HepG2 (cell line): ENCODE measurements around the gene MRPL42. TPM values are rescaled to one million over a fixed set of nuclear protein-coding genes. Genes with fewer than 3 reads are reported as not detected.

Source experiments
- CCAR2 ChIP-seq: fragments of 200-400 bp; formaldehyde crosslinking; optimal IDR thresholded peaks from 2 replicates; pipeline ENCODE3; 2018; ENCODE audit warnings: low read depth, mild to moderate bottlenecking, low read length, moderate library complexity
- DMAP1 ChIP-seq: IDR thresholded peaks from 2 replicates; pipeline ENCODE4 v1.6.1; 2016
- ELF1 ChIP-seq: sonication (generic); formaldehyde crosslinking; IDR thresholded peaks from 2 replicates; pipeline ENCODE4 v1.4.0; 2020; ENCODE audit warnings: missing genetic modification reagents
- ETV6 ChIP-seq: sonication (generic); formaldehyde crosslinking; conservative IDR thresholded peaks from 2 replicates; pipeline ENCODE4 v1.4.0; 2020; ENCODE audit warnings: missing genetic modification reagents
- KDM4B ChIP-seq: sonication (generic); formaldehyde crosslinking; IDR thresholded peaks from 2 replicates; pipeline ENCODE4 v1.4.0; 2020; ENCODE audit warnings: missing genetic modification reagents
- MBD4 ChIP-seq: IDR thresholded peaks from 2 replicates; pipeline ENCODE4 v1.6.1; 2012; ENCODE audit warnings: low read length, inconsistent platforms, borderline replicate concordance
- NFYC ChIP-seq: IDR thresholded peaks from 2 replicates; pipeline ENCODE4 v1.6.1; 2016; ENCODE audit warnings: missing genetic modification reagents, missing compliant biosample characterization
- POLR2G ChIP-seq: fragments of 200-400 bp; formaldehyde crosslinking; IDR thresholded peaks from 2 replicates; pipeline ENCODE4 v1.6.1; 2018; ENCODE audit warnings: mild to moderate bottlenecking, low read depth, low read length, moderate library complexity
- RNF2 ChIP-seq: fragments of 450-650 bp; conservative IDR thresholded peaks from 2 replicates; pipeline ENCODE4 v1.6.1; 2016; ENCODE audit warnings: low read depth
- ZKSCAN8 ChIP-seq: IDR thresholded peaks from 2 replicates; pipeline ENCODE4 v1.6.1; 2016; ENCODE audit warnings: borderline replicate concordance, missing genetic modification reagents, missing compliant biosample characterization
- ZMYM4 ChIP-seq: sonication (generic); formaldehyde crosslinking; IDR thresholded peaks from 2 replicates; pipeline ENCODE4 v1.8.1; 2023; ENCODE audit warnings: mild to moderate bottlenecking, missing genetic modification reagents
- ZNF329 ChIP-seq: sonication (generic); formaldehyde crosslinking; IDR thresholded peaks from 2 replicates; pipeline ENCODE4 v1.9.0; 2021; ENCODE audit warnings: low read depth, mild to moderate bottlenecking, missing genetic modification reagents
- ZNF33A ChIP-seq: sonication (generic); formaldehyde crosslinking; IDR thresholded peaks from 2 replicates; pipeline ENCODE4 v1.5.1; 2020; ENCODE audit warnings: missing genetic modification reagents, mild to moderate bottlenecking, moderate library complexity, borderline replicate concordance
- ZNF850 ChIP-seq: sonication (generic); formaldehyde crosslinking; conservative IDR thresholded peaks from 2 replicates; pipeline ENCODE4 v1.9.0; 2021; ENCODE audit warnings: mild to moderate bottlenecking, missing genetic modification reagents
- polyA plus RNA-seq, 8 experiments: library from polyadenylated mRNA; depleted of rRNA in 3 of 8; stranded (reverse) in 7 of 8; unstranded in 1 of 8; fragments of >200 nt; fragmentation: Illumina TruSeq in 4 of 8; extraction: Trizol in 4 of 8; gene quantifications; 2 replicates each; pipeline versions ENCODE4 v1.2.1 to v1.2.3, GENCODE V29; 2011 to 2016; ENCODE audit warnings: low read depth in 4 of 8, missing spikeins in 1 of 8, mixed read lengths in 1 of 8; ENCODE audit not compliant: insufficient read depth in 1 of 8
- total RNA-seq, 5 experiments: library from RNA; depleted of rRNA; stranded (reverse); fragments of >200 nt; fragmentation: Illumina TruSeq; extraction: Trizol; gene quantifications; 2 replicates each; pipeline ENCODE4 v1.2.3, GENCODE V29; 2016; ENCODE audit warnings: low read depth in 1 of 5
- TF ChIP-seq, protein P1 (sequence below): sonication (generic); formaldehyde crosslinking; IDR thresholded peaks from 2 replicates; pipeline ENCODE4 v1.4.0; 2020; ENCODE audit warnings: missing genetic modification reagents
- TF ChIP-seq, protein P2 (sequence below): sonication (generic); formaldehyde crosslinking; IDR thresholded peaks from 2 replicates; pipeline ENCODE4 v1.5.1; 2020; ENCODE audit warnings: mild to moderate bottlenecking, missing genetic modification reagents, borderline replicate concordance
- TF ChIP-seq, protein P3 (sequence below): sonication (generic); formaldehyde crosslinking; IDR thresholded peaks from 2 replicates; pipeline ENCODE4 v1.9.0; 2021; ENCODE audit warnings: missing genetic modification reagents, mild to moderate bottlenecking, borderline replicate concordance
- TF ChIP-seq, protein P4 (sequence below): IDR thresholded peaks from 2 replicates; pipeline ENCODE4 v1.6.1; 2016; ENCODE audit warnings: mild to moderate bottlenecking, missing biosample characterization, missing genetic modification reagents

Gene MRPL42
- total and polyA plus RNA-seq, 2 of the 13 experiments (the other 11 are each of a cell fraction or from before 2014, with no cell fraction given): 93.3 to 148 TPM

DNA sequence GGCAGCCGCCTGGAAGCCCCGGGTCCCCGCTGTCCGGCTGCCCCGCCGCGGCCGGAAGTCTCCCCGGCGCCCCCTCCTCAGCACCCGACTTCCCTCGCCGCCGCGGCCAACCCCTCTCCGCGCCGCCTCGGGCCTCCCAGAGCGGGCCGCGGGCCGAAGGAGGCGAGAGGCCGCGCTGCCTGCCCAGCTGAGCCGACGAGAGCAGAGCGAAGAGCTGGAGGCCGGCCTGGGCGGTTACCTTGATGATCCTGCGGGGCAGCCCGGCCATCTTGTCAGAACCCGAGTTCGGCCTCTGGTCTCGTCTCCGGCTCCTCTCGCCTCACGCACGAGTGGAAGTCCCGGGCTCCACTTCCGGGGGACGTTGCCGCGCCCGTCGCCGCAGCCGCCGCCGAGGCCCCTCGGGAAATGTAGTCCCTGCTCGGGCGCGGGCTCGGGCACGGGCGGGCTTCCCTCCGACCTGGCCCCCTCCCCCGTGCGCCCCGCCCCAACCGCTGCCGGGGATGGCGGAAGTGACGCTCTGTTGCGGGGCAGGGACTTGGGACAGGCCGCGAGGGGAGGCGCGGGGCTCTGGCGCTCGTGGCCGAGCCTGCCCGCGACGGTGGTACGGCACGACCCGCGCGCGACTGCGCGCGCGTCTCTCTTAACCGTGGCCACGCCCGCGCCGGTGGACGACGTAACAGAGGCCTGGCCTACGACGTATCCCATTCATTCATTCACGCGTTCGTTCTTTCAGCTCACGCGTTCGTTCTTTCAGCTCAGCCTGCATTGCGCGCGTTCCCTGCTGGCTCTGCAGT lies 25.5 kb upstream of the MRPL42 start, which contains the start of gene UBE2N (continued):
- TF ChIP-seq, protein P1, sequence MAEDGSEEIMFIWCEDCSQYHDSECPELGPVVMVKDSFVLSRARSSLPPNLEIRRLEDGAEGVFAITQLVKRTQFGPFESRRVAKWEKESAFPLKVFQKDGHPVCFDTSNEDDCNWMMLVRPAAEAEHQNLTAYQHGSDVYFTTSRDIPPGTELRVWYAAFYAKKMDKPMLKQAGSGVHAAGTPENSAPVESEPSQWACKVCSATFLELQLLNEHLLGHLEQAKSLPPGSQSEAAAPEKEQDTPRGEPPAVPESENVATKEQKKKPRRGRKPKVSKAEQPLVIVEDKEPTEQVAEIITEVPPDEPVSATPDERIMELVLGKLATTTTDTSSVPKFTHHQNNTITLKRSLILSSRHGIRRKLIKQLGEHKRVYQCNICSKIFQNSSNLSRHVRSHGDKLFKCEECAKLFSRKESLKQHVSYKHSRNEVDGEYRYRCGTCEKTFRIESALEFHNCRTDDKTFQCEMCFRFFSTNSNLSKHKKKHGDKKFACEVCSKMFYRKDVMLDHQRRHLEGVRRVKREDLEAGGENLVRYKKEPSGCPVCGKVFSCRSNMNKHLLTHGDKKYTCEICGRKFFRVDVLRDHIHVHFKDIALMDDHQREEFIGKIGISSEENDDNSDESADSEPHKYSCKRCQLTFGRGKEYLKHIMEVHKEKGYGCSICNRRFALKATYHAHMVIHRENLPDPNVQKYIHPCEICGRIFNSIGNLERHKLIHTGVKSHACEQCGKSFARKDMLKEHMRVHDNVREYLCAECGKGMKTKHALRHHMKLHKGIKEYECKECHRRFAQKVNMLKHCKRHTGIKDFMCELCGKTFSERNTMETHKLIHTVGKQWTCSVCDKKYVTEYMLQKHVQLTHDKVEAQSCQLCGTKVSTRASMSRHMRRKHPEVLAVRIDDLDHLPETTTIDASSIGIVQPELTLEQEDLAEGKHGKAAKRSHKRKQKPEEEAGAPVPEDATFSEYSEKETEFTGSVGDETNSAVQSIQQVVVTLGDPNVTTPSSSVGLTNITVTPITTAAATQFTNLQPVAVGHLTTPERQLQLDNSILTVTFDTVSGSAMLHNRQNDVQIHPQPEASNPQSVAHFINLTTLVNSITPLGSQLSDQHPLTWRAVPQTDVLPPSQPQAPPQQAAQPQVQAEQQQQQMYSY (CRISPR knock-in tag): 0 out of 2 replicates have a peak, but pooled peaks have one; percentile 7
- TF ChIP-seq ZNF329 (CRISPR knock-in tag) (0 out of 2 replicates have a peak, but pooled peaks have one; percentile 9), NFYC (CRISPR knock-in tag) (peak; percentile 35; the same call in 1 of the 2 replicates), ZMYM4 (CRISPR knock-in tag) (peak; percentile 90), ZKSCAN8 (CRISPR knock-in tag) (peak; percentile 70; the same call in 1 of the 2 replicates), RNF2 (peak; percentile 83; the same call in 1 of the 2 replicates), KDM4B (CRISPR knock-in tag) (peak; percentile 19; the same call in 1 of the 2 replicates), ELF1 (peak; percentile 86), POLR2G (peak; percentile 81), ETV6 (0 out of 2 replicates have a peak, but pooled peaks have one; percentile 22), ZNF850 (CRISPR knock-in tag) (peak; percentile 47; the same call in 1 of the 2 replicates), MBD4 (no peak), ZNF33A (CRISPR knock-in tag) (peak; percentile 57; the same call in 1 of the 2 replicates), CCAR2 (no peak), DMAP1 (peak; percentile 88)
- TF ChIP-seq, protein P2, sequence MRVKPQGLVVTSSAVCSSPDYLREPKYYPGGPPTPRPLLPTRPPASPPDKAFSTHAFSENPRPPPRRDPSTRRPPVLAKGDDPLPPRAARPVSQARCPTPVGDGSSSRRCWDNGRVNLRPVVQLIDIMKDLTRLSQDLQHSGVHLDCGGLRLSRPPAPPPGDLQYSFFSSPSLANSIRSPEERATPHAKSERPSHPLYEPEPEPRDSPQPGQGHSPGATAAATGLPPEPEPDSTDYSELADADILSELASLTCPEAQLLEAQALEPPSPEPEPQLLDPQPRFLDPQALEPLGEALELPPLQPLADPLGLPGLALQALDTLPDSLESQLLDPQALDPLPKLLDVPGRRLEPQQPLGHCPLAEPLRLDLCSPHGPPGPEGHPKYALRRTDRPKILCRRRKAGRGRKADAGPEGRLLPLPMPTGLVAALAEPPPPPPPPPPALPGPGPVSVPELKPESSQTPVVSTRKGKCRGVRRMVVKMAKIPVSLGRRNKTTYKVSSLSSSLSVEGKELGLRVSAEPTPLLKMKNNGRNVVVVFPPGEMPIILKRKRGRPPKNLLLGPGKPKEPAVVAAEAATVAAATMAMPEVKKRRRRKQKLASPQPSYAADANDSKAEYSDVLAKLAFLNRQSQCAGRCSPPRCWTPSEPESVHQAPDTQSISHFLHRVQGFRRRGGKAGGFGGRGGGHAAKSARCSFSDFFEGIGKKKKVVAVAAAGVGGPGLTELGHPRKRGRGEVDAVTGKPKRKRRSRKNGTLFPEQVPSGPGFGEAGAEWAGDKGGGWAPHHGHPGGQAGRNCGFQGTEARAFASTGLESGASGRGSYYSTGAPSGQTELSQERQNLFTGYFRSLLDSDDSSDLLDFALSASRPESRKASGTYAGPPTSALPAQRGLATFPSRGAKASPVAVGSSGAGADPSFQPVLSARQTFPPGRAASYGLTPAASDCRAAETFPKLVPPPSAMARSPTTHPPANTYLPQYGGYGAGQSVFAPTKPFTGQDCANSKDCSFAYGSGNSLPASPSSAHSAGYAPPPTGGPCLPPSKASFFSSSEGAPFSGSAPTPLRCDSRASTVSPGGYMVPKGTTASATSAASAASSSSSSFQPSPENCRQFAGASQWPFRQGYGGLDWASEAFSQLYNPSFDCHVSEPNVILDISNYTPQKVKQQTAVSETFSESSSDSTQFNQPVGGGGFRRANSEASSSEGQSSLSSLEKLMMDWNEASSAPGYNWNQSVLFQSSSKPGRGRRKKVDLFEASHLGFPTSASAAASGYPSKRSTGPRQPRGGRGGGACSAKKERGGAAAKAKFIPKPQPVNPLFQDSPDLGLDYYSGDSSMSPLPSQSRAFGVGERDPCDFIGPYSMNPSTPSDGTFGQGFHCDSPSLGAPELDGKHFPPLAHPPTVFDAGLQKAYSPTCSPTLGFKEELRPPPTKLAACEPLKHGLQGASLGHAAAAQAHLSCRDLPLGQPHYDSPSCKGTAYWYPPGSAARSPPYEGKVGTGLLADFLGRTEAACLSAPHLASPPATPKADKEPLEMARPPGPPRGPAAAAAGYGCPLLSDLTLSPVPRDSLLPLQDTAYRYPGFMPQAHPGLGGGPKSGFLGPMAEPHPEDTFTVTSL (CRISPR knock-in tag): 0 out of 2 replicates have a peak, but pooled peaks have one; percentile 27
- TF ChIP-seq, protein P3, sequence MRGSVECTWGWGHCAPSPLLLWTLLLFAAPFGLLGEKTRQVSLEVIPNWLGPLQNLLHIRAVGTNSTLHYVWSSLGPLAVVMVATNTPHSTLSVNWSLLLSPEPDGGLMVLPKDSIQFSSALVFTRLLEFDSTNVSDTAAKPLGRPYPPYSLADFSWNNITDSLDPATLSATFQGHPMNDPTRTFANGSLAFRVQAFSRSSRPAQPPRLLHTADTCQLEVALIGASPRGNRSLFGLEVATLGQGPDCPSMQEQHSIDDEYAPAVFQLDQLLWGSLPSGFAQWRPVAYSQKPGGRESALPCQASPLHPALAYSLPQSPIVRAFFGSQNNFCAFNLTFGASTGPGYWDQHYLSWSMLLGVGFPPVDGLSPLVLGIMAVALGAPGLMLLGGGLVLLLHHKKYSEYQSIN: no peak
- TF ChIP-seq, protein P4, sequence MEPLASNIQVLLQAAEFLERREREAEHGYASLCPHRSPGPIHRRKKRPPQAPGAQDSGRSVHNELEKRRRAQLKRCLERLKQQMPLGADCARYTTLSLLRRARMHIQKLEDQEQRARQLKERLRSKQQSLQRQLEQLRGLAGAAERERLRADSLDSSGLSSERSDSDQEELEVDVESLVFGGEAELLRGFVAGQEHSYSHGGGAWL (CRISPR knock-in tag): peak; percentile 88; the same call in 1 of the 2 replicates
